ENCODE results near the gene SLC6A18. TPM values are rescaled to one million over a fixed set of nuclear protein-coding genes. Genes with fewer than 3 reads are reported as not detected.
A peak's percentile ranks its signal among the peaks of the same experiment; 100 is the strongest.

Gene SLC6A18
- total RNA-seq, 1 donor from 2014 or later = not detected

- no peak for DNase-seq
Measured at GRCh38 chr5:1203968-1204692, 21.1 kb upstream of the SLC6A18 start.

- peak; percentile 94 for DNase-seq
Measured at GRCh38 chr5:1204693-1205242, 20.4 kb upstream of the SLC6A18 start.

- no peak for DNase-seq
Measured at GRCh38 chr5:1205255-1206180, 19.7 kb upstream of the SLC6A18 start.

- no peak for DNase-seq
Measured at GRCh38 chr5:1206521-1207412, 18.4 kb upstream of the SLC6A18 start.

- no peak for DNase-seq
Measured at GRCh38 chr5:1207555-1207954, 17.6 kb upstream of the SLC6A18 start.

GRCh38 chr5:1208221-1208742 is 16.9 kb upstream of the SLC6A18 start:
- DNase-seq = no peak

GRCh38 chr5:1208743-1209488 is 16.3 kb upstream of the SLC6A18 start:
- DNase-seq = no peak

GRCh38 chr5:1209489-1209852 is 15.7 kb upstream of the SLC6A18 start:
- DNase-seq = no peak

GRCh38 chr5:1209896-1210776 is 15.0 kb upstream of the SLC6A18 start:
- DNase-seq = no peak

- no peak for DNase-seq
Measured at GRCh38 chr5:1210832-1211251, 14.3 kb upstream of the SLC6A18 start.

GRCh38 chr5:1211701-1212100 is 13.5 kb upstream of the SLC6A18 start:
- DNase-seq = no peak

GRCh38 chr5:1212271-1212670 is 12.9 kb upstream of the SLC6A18 start:
- DNase-seq = no peak

GRCh38 chr5:1212881-1213280 is 12.3 kb upstream of the SLC6A18 start:
- DNase-seq = no peak

- DNase-seq = no peak
Measured at GRCh38 chr5:1213508-1214162, 11.5 kb upstream of the SLC6A18 start.

- no peak for DNase-seq
Measured at GRCh38 chr5:1214163-1214935, 10.8 kb upstream of the SLC6A18 start.

GRCh38 chr5:1214936-1215220 is 10.3 kb upstream of the SLC6A18 start:
- no peak for DNase-seq

GRCh38 chr5:1215320-1216096 is 9.7 kb upstream of the SLC6A18 start:
- no peak for DNase-seq

Measured in tongue (tissue), 2 donors.